Measurements from ENCODE around the gene NLRC5.

- TF ChIP-seq, protein P1, sequence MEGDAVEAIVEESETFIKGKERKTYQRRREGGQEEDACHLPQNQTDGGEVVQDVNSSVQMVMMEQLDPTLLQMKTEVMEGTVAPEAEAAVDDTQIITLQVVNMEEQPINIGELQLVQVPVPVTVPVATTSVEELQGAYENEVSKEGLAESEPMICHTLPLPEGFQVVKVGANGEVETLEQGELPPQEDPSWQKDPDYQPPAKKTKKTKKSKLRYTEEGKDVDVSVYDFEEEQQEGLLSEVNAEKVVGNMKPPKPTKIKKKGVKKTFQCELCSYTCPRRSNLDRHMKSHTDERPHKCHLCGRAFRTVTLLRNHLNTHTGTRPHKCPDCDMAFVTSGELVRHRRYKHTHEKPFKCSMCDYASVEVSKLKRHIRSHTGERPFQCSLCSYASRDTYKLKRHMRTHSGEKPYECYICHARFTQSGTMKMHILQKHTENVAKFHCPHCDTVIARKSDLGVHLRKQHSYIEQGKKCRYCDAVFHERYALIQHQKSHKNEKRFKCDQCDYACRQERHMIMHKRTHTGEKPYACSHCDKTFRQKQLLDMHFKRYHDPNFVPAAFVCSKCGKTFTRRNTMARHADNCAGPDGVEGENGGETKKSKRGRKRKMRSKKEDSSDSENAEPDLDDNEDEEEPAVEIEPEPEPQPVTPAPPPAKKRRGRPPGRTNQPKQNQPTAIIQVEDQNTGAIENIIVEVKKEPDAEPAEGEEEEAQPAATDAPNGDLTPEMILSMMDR (IDR thresholded peaks at IDR 0.05): no peak
- no peak for TF ChIP-seq POLR2A (IDR thresholded peaks at IDR 0.05)
Measured at GRCh38 chr16:57009643-57010170, 20.4 kb downstream of the NLRC5 start.

Data from lower leg skin (tissue), 3 donors.